Uterus (tissue), 2 donors: ENCODE results near the gene ARHGEF6.

Source experiments
- POLR2A ChIP-seq, 2 donors: fragments of 450-650 bp; IDR thresholded peaks; one replicate each; pipeline ENCODE4 v1.6.1; 2016; ENCODE audit warnings: antibody characterized with exemption in 2 of 2, mild to moderate bottlenecking in 1 of 2, moderate library complexity in 1 of 2
- TF ChIP-seq, protein P1 (sequence below), 4 experiments: fragments of 200-600 bp in 2 of 4; fragments of 450-650 bp in 2 of 4; sonication (generic) in 2 of 4; IDR thresholded peaks; one replicate each; pipeline ENCODE4 v1.5.1; 2016 to 2019; ENCODE audit warnings: antibody characterized with exemption in 4 of 4, mild to moderate bottlenecking in 2 of 4, moderate library complexity in 1 of 4

DNA sequence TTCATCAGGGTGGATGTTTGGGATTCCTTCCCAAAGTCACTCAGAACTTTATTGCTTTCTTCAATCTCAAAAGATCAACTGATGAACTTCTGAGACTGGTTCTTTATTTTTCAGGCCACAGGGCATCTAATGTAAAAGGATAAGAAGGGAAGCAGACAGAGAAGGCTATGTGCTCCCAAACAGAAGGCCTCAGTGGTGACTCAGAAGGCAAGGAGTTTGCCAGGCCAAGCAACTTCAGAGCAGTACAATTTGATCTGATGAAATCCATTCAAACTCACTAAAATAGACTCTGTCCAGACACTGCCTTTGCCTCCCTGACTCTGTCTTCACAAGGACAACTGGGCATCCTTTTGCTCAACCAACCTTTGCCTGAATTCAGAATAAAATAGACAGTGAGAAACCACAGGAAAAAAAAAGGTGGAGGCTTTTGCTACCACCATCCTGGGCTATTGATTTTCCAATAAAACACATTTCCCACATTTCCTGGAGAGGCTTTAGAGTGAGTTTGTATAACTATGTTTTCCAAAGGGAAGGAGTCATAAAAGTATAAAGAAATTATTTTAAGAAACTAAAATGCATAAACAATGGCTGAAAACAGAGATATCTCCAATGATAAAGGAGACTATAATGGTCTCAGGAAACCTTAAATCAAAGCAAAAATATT is 55.2 kb downstream of the ARHGEF6 start:
- TF ChIP-seq, protein P1, sequence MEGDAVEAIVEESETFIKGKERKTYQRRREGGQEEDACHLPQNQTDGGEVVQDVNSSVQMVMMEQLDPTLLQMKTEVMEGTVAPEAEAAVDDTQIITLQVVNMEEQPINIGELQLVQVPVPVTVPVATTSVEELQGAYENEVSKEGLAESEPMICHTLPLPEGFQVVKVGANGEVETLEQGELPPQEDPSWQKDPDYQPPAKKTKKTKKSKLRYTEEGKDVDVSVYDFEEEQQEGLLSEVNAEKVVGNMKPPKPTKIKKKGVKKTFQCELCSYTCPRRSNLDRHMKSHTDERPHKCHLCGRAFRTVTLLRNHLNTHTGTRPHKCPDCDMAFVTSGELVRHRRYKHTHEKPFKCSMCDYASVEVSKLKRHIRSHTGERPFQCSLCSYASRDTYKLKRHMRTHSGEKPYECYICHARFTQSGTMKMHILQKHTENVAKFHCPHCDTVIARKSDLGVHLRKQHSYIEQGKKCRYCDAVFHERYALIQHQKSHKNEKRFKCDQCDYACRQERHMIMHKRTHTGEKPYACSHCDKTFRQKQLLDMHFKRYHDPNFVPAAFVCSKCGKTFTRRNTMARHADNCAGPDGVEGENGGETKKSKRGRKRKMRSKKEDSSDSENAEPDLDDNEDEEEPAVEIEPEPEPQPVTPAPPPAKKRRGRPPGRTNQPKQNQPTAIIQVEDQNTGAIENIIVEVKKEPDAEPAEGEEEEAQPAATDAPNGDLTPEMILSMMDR (IDR thresholded peaks at IDR 0.05), result no peak
- no peak for TF ChIP-seq POLR2A (IDR thresholded peaks at IDR 0.05)
